OCI-LY7 (cell line): Measurements from ENCODE around the gene GRAP. TPM values are rescaled to one million over a fixed set of nuclear protein-coding genes. Genes with fewer than 3 reads are reported as not detected.

Experiments
- BruUV-seq: library from RNA; stranded (reverse); fragments of 400-500 nt; replicated peaks from 2 replicates; lab custom pipeline; 2021; lab: Mats Ljungman, UMichigan
- CTCF ChIA-PET: fragments of 300-600 bp; sonication (Branson Sonifier 250); formaldehyde crosslinking; loops from one replicate; lab custom pipeline; 2022; ENCODE audit warnings: antibody characterized with exemption; ENCODE audit not compliant: unreplicated experiment; lab: Charles Lee
- POLR2A ChIA-PET: fragments of 300-600 bp; sonication (Branson Sonifier 250); formaldehyde crosslinking; loops from one replicate; lab custom pipeline; 2022; ENCODE audit warnings: antibody characterized with exemption; lab: Charles Lee
- DNase-seq: peaks from one replicate; pipeline ENCODE4 v3.0.0-alpha.2; 2015; ENCODE audit warnings: low spot score
- H2AFZ ChIP-seq: fragments of 200-600 bp; sonication (generic), shearing (Covaris generic); 2 replicates; pipeline ENCODE4 v1.6.1; 2014; ENCODE audit warnings: mild to moderate bottlenecking, antibody characterized with exemption, low read length, moderate library complexity
- H3K27ac ChIP-seq: fragments of 200-600 bp; sonication (generic); 2 replicates; pipeline ENCODE4 v1.5.1; 2014; ENCODE audit warnings: mixed run types, low read depth, mild to moderate bottlenecking, moderate library complexity, low read length, inconsistent platforms; ENCODE audit not compliant: poor library complexity, severe bottlenecking
- H3K36me3 ChIP-seq: fragments of 200-600 bp; sonication (generic); 2 replicates; pipeline ENCODE4 v1.6.1; 2014; ENCODE audit warnings: mild to moderate bottlenecking, antibody characterized with exemption, low read length, moderate library complexity, mixed read lengths; ENCODE audit not compliant: insufficient read depth
- H3K4me1 ChIP-seq: fragments of 200-600 bp; sonication (generic); 2 replicates; pipeline ENCODE4 v1.5.1; 2014; ENCODE audit warnings: mild to moderate bottlenecking, low read length; ENCODE audit not compliant: insufficient read depth, poor library complexity, severe bottlenecking
- H3K4me2 ChIP-seq: fragments of 200-600 bp; sonication (generic); 2 replicates; pipeline ENCODE4 v1.6.1; 2014; ENCODE audit warnings: mild to moderate bottlenecking, low read length
- H3K4me3 ChIP-seq: fragments of 200-600 bp; sonication (generic); 2 replicates; pipeline ENCODE4 v1.5.1; 2014; ENCODE audit warnings: mild to moderate bottlenecking, low read depth, low read length; ENCODE audit not compliant: poor library complexity, severe bottlenecking
- H3K79me2 ChIP-seq: fragments of 200-600 bp; sonication (generic); 2 replicates; pipeline ENCODE4 v1.6.1; 2016; ENCODE audit warnings: low read depth, mild to moderate bottlenecking, low read length, moderate library complexity, mixed read lengths; ENCODE audit not compliant: insufficient read depth
- H3K9me2 ChIP-seq: fragments of 200-600 bp; sonication (generic); 2 replicates; pipeline ENCODE4 v1.6.1; 2016; ENCODE audit warnings: mild to moderate bottlenecking, low read length, mixed read lengths; ENCODE audit not compliant: insufficient read depth
- H3K9me3 ChIP-seq: fragments of 200-600 bp; sonication (generic); 2 replicates; pipeline ENCODE4 v1.6.1; 2014; ENCODE audit warnings: mild to moderate bottlenecking, mixed run types, low read length, mixed read lengths
- H4K20me1 ChIP-seq: fragments of 200-600 bp; sonication (generic); 2 replicates; pipeline ENCODE4 v1.6.1; 2014; ENCODE audit warnings: mild to moderate bottlenecking, antibody characterized with exemption, low read length, moderate library complexity, mixed read lengths; ENCODE audit not compliant: insufficient read depth
- EZH2phosphoT487 ChIP-seq: fragments of 200-600 bp; sonication (generic); IDR thresholded peaks from 2 replicates; pipeline ENCODE4 v1.6.1; 2018; ENCODE audit warnings: low read depth, borderline replicate concordance, mild to moderate bottlenecking, mixed run types, antibody characterized with exemption, low read length, moderate library complexity, mixed read lengths
- intact Hi-C: fragments of 100-400 bp; cut with micrococcal nuclease; formaldehyde crosslinking; loops from one replicate; pipeline ENCODE4 v1.10.0; 2022; ENCODE audit not compliant: unreplicated experiment
- total RNA-seq, 2 experiments: library from RNA; depleted of rRNA in 1 of 2; stranded (reverse); fragments of >200 nt in 1 of 2; shearing (Covaris generic) in 1 of 2; gene quantifications; 2 replicates each; pipeline ENCODE4 v1.2.3, GENCODE V29; 2014 to 2022
- TF ChIP-seq, protein P1 (sequence below): fragments of 200-600 bp; sonication (generic); conservative IDR thresholded peaks from 2 replicates; pipeline ENCODE4 v1.5.1; 2014; ENCODE audit warnings: mild to moderate bottlenecking, antibody characterized with exemption, low read length, moderate library complexity, mixed read lengths

Gene GRAP
- total RNA-seq, 2 experiments from 2014 or later: 154 to 221 TPM

DNA sequence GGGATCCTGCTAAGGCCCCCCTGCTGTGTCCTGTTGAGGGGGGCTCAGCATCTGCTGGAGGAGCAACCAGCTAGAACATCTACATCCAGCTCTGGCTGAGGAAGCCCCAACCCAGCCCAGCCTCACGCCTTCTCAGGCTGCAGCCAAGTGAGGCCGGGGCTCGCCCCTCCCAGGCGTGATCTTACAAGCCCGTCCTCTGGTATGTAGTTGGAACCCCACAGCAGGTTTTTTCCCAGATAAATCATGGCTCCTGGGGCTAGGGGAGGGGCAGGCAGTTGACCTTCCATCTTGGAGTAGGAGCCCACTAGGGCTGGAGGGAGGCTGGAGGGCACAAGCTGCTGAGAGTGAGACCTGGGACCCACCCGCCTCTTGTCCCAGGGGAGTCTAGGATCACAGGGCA, 46.8 kb downstream of the GRAP start:
- no TSS peak for BruUV-seq
- TF ChIP-seq, protein P1, sequence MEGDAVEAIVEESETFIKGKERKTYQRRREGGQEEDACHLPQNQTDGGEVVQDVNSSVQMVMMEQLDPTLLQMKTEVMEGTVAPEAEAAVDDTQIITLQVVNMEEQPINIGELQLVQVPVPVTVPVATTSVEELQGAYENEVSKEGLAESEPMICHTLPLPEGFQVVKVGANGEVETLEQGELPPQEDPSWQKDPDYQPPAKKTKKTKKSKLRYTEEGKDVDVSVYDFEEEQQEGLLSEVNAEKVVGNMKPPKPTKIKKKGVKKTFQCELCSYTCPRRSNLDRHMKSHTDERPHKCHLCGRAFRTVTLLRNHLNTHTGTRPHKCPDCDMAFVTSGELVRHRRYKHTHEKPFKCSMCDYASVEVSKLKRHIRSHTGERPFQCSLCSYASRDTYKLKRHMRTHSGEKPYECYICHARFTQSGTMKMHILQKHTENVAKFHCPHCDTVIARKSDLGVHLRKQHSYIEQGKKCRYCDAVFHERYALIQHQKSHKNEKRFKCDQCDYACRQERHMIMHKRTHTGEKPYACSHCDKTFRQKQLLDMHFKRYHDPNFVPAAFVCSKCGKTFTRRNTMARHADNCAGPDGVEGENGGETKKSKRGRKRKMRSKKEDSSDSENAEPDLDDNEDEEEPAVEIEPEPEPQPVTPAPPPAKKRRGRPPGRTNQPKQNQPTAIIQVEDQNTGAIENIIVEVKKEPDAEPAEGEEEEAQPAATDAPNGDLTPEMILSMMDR: no peak
- no peak for TF ChIP-seq EZH2phosphoT487
- Histone ChIP-seq H2AFZ (no peak overlapping the region), H3K4me1 (peaks cover 28% of the 10 kb centered on the region), H3K9me3 (peaks cover 3% of the 10 kb centered on the region; the same call in 1 of the 2 replicates), H3K9me2 (no peaks in the 10 kb centered on the region), H3K27ac (no peak overlapping the region), H3K36me3 (peaks cover 4% of the 10 kb centered on the region; the same call in 1 of the 2 replicates), H3K79me2 (no peaks in the 10 kb centered on the region), H3K4me3 (no peak overlapping the region), H4K20me1 (no peaks in the 10 kb centered on the region), H3K4me2 (no peak overlapping the region)
- DNase-seq: no peak
- ChIA-PET CTCF (no interaction called here), POLR2A (no interaction called here)
- intact Hi-C loops: loop anchor here (10.0 kb wide), 1 partner anchor 65 kb away; no protein-coding TSS in a partner anchor

DNA sequence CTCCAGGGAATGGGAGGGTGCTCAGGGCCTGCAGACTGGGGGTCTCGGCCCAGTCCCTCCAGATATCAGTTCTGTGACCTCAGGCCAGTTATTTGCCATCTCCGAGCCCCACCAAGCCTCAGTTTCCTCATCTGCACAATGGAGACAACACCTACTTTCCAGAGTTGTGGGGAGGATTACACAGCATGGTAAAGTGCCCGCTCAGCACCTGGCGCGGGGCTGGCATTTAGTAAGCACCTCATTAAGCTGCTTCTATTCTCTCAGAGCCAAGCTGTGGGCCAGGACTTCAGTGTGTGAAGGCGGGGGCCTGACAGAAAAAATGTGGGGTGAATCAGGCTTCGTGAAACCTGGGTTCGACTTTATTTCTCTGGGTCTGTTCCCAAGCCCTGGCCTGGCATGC, 47.4 kb downstream of the GRAP start:
- ChIA-PET CTCF (interaction anchor here (0.6 kb wide), 1 partner anchor 14 kb away, joined by 3 read pairs; no protein-coding TSS in a partner anchor), POLR2A (interaction anchor here (0.7 kb wide), 1 partner anchor 19 kb away, joined by 4 read pairs; no protein-coding TSS in a partner anchor)
- no peak for DNase-seq
- intact Hi-C loops: no loop called here
- no peaks in the 10 kb centered on the region for H4K20me1 ChIP-seq
- peaks cover 4% of the 10 kb centered on the region; the same call in 1 of the 2 replicates for H3K36me3 ChIP-seq
- H3K9me2 ChIP-seq: no peaks in the 10 kb centered on the region
- no peak overlapping the region for H2AFZ ChIP-seq
- no TSS peak for BruUV-seq
- no peak for TF ChIP-seq EZH2phosphoT487
- TF ChIP-seq, protein P1: no peak
- H3K9me3 ChIP-seq: peaks cover 4% of the 10 kb centered on the region; the same call in 1 of the 2 replicates
- no peak overlapping the region for H3K27ac ChIP-seq
- H3K4me2 ChIP-seq: no peak overlapping the region
- peaks cover 25% of the 10 kb centered on the region for H3K4me1 ChIP-seq
- no peaks in the 10 kb centered on the region for H3K79me2 ChIP-seq
- no peak overlapping the region for H3K4me3 ChIP-seq

DNA sequence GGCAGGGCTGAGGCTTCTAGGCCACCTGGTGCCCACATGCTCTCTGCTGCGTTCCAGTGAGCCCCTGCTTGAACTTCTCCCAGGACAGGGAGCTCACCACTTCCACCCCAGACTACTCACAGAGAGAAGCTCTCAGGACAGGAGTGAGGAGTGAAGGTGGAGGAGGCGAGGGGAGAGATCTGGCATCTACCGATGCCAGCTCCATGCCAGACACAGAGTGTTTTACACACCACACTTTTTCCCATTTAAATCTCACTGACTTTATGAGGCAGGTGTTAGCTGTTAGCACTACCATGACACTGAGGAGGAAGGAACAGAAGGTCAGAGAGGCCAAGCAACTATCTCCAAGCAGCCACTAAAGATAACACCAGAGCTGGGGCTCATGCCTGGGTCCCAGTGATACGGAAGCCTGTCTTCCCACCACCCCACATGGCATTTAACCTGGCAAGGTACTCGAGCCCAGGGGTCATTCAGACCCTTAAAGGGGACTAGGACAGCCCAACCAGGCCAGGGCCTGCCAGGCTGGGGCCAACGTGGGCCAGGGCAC, 49.0 kb downstream of the GRAP start:
- ChIA-PET CTCF (no interaction called here), POLR2A (interaction anchor here (1.2 kb wide), 1 partner anchor 12 kb away, joined by 4 read pairs; no protein-coding TSS in a partner anchor)
- no peaks in the 10 kb centered on the region for H4K20me1 ChIP-seq
- BruUV-seq: no TSS peak
- H3K27ac ChIP-seq: no peak overlapping the region
- H3K4me2 ChIP-seq: no peak overlapping the region
- no peak overlapping the region for H3K4me3 ChIP-seq
- TF ChIP-seq, protein P1: no peak
- TF ChIP-seq EZH2phosphoT487: no peak
- H2AFZ ChIP-seq: no peak overlapping the region
- DNase-seq: no peak
- H3K9me3 ChIP-seq: peaks cover 4% of the 10 kb centered on the region; the same call in 1 of the 2 replicates
- H3K9me2 ChIP-seq: no peaks in the 10 kb centered on the region
- peaks cover 4% of the 10 kb centered on the region; the same call in 1 of the 2 replicates for H3K36me3 ChIP-seq
- H3K79me2 ChIP-seq: no peaks in the 10 kb centered on the region
- intact Hi-C loops: no loop called here
- peaks cover 21% of the 10 kb centered on the region for H3K4me1 ChIP-seq
